Measurements from ENCODE around the gene STUM.

STUM gene

GRCh38 chr1:226578946-226579578, 30.5 kb downstream of the STUM start:
- DNase-seq, result no peak
- H3K27me3 ChIP-seq (replicated peaks; ENCODE audit: control insufficient read depth, insufficient read depth, low read length, poor library complexity, severe bottlenecking), result no peaks in the 10 kb centered on the region

GRCh38 chr1:226579781-226580323, 31.3 kb downstream of the STUM start:
- H3K9me3 ChIP-seq (ENCODE audit: control insufficient read depth, low read length), result no peaks in the 10 kb centered on the region
- no peaks in the 10 kb centered on the region for H3K4me1 ChIP-seq (ENCODE audit: control insufficient read depth, insufficient read depth, low read length, poor library complexity, severe bottlenecking)
- no peaks in the 10 kb centered on the region for H3K27me3 ChIP-seq (replicated peaks; ENCODE audit: control insufficient read depth, insufficient read depth, low read length, poor library complexity, severe bottlenecking)

More at GRCh38 chr1:226578946-226579578, 30.5 kb downstream of the STUM start:
- H3K4me1 ChIP-seq (ENCODE audit: control insufficient read depth, insufficient read depth, low read length, poor library complexity, severe bottlenecking), result no peaks in the 10 kb centered on the region
- no peak overlapping the region for H3K27ac ChIP-seq (ENCODE audit: insufficient read depth, low read length, poor library complexity, severe bottlenecking)
- H3K4me3 ChIP-seq (ENCODE audit: insufficient read depth, low read depth, low read length, poor library complexity, severe bottlenecking), result no peak overlapping the region
- no peaks in the 10 kb centered on the region for H3K36me3 ChIP-seq (ENCODE audit: control insufficient read depth, insufficient read depth, low read length)
- H3K9me3 ChIP-seq (ENCODE audit: control insufficient read depth, low read length), result no peaks in the 10 kb centered on the region

GRCh38 chr1:226580625-226581270, 32.2 kb downstream of the STUM start:
- Histone ChIP-seq H3K27ac (ENCODE audit: insufficient read depth, low read length, poor library complexity, severe bottlenecking) (no peak overlapping the region), H3K36me3 (ENCODE audit: control insufficient read depth, insufficient read depth, low read length) (no peaks in the 10 kb centered on the region), H3K27me3 (replicated peaks; ENCODE audit: control insufficient read depth, insufficient read depth, low read length, poor library complexity, severe bottlenecking) (no peaks in the 10 kb centered on the region), H3K4me1 (ENCODE audit: control insufficient read depth, insufficient read depth, low read length, poor library complexity, severe bottlenecking) (no peaks in the 10 kb centered on the region), H3K4me3 (ENCODE audit: insufficient read depth, low read depth, low read length, poor library complexity, severe bottlenecking) (no peak overlapping the region), H3K9me3 (ENCODE audit: control insufficient read depth, low read length) (no peaks in the 10 kb centered on the region)
- no peak for DNase-seq

More at GRCh38 chr1:226579781-226580323, 31.3 kb downstream of the STUM start:
- no peaks in the 10 kb centered on the region for H3K36me3 ChIP-seq (ENCODE audit: control insufficient read depth, insufficient read depth, low read length)
- DNase-seq, result no peak
- no peak overlapping the region for H3K4me3 ChIP-seq (ENCODE audit: insufficient read depth, low read depth, low read length, poor library complexity, severe bottlenecking)
- H3K27ac ChIP-seq (ENCODE audit: insufficient read depth, low read length, poor library complexity, severe bottlenecking), result no peak overlapping the region

GRCh38 chr1:226581650-226582330, 33.2 kb downstream of the STUM start:
- Histone ChIP-seq H3K4me1 (ENCODE audit: control insufficient read depth, insufficient read depth, low read length, poor library complexity, severe bottlenecking) (no peaks in the 10 kb centered on the region), H3K27me3 (replicated peaks; ENCODE audit: control insufficient read depth, insufficient read depth, low read length, poor library complexity, severe bottlenecking) (no peaks in the 10 kb centered on the region), H3K27ac (ENCODE audit: insufficient read depth, low read length, poor library complexity, severe bottlenecking) (no peak overlapping the region), H3K36me3 (ENCODE audit: control insufficient read depth, insufficient read depth, low read length) (no peaks in the 10 kb centered on the region), H3K9me3 (ENCODE audit: control insufficient read depth, low read length) (no peaks in the 10 kb centered on the region), H3K4me3 (ENCODE audit: insufficient read depth, low read depth, low read length, poor library complexity, severe bottlenecking) (no peak overlapping the region)
- no peak for DNase-seq

GRCh38 chr1:226582966-226583365, 34.4 kb downstream of the STUM start:
- Histone ChIP-seq H3K27me3 (replicated peaks; ENCODE audit: control insufficient read depth, insufficient read depth, low read length, poor library complexity, severe bottlenecking) (no peaks in the 10 kb centered on the region), H3K4me3 (ENCODE audit: insufficient read depth, low read depth, low read length, poor library complexity, severe bottlenecking) (no peak overlapping the region), H3K9me3 (ENCODE audit: control insufficient read depth, low read length) (no peaks in the 10 kb centered on the region), H3K36me3 (ENCODE audit: control insufficient read depth, insufficient read depth, low read length) (no peaks in the 10 kb centered on the region), H3K27ac (ENCODE audit: insufficient read depth, low read length, poor library complexity, severe bottlenecking) (no peak overlapping the region), H3K4me1 (ENCODE audit: control insufficient read depth, insufficient read depth, low read length, poor library complexity, severe bottlenecking) (no peaks in the 10 kb centered on the region)
- no peak for DNase-seq

- no peak for DNase-seq
Observed at GRCh38 chr1:226584164-226584563, 35.6 kb downstream of the STUM start.

GRCh38 chr1:226586116-226586515, 37.6 kb downstream of the STUM start:
- no peaks in the 10 kb centered on the region for H3K4me1 ChIP-seq (ENCODE audit: control insufficient read depth, insufficient read depth, low read length, poor library complexity, severe bottlenecking)
- H3K9me3 ChIP-seq (ENCODE audit: control insufficient read depth, low read length), result no peaks in the 10 kb centered on the region
- H3K27me3 ChIP-seq (replicated peaks; ENCODE audit: control insufficient read depth, insufficient read depth, low read length, poor library complexity, severe bottlenecking), result no peaks in the 10 kb centered on the region
- DNase-seq, result no peak
- no peak overlapping the region for H3K4me3 ChIP-seq (ENCODE audit: insufficient read depth, low read depth, low read length, poor library complexity, severe bottlenecking)
- no peak overlapping the region for H3K27ac ChIP-seq (ENCODE audit: insufficient read depth, low read length, poor library complexity, severe bottlenecking)
- H3K36me3 ChIP-seq (ENCODE audit: control insufficient read depth, insufficient read depth, low read length), result no peaks in the 10 kb centered on the region

More at GRCh38 chr1:226584164-226584563, 35.6 kb downstream of the STUM start:
- Histone ChIP-seq H3K27me3 (replicated peaks; ENCODE audit: control insufficient read depth, insufficient read depth, low read length, poor library complexity, severe bottlenecking) (no peaks in the 10 kb centered on the region), H3K27ac (ENCODE audit: insufficient read depth, low read length, poor library complexity, severe bottlenecking) (no peak overlapping the region), H3K9me3 (ENCODE audit: control insufficient read depth, low read length) (no peaks in the 10 kb centered on the region), H3K4me3 (ENCODE audit: insufficient read depth, low read depth, low read length, poor library complexity, severe bottlenecking) (no peak overlapping the region), H3K36me3 (ENCODE audit: control insufficient read depth, insufficient read depth, low read length) (no peaks in the 10 kb centered on the region), H3K4me1 (ENCODE audit: control insufficient read depth, insufficient read depth, low read length, poor library complexity, severe bottlenecking) (no peaks in the 10 kb centered on the region)

GRCh38 chr1:226586650-226587422, 38.3 kb downstream of the STUM start:
- Histone ChIP-seq H3K9me3 (ENCODE audit: control insufficient read depth, low read length) (no peaks in the 10 kb centered on the region), H3K27me3 (replicated peaks; ENCODE audit: control insufficient read depth, insufficient read depth, low read length, poor library complexity, severe bottlenecking) (no peaks in the 10 kb centered on the region), H3K36me3 (ENCODE audit: control insufficient read depth, insufficient read depth, low read length) (no peaks in the 10 kb centered on the region), H3K4me1 (ENCODE audit: control insufficient read depth, insufficient read depth, low read length, poor library complexity, severe bottlenecking) (no peaks in the 10 kb centered on the region), H3K27ac (ENCODE audit: insufficient read depth, low read length, poor library complexity, severe bottlenecking) (no peak overlapping the region), H3K4me3 (ENCODE audit: insufficient read depth, low read depth, low read length, poor library complexity, severe bottlenecking) (no peak overlapping the region)
- DNase-seq, result no peak

GRCh38 chr1:226588484-226588883, 39.9 kb downstream of the STUM start:
- Histone ChIP-seq H3K9me3 (ENCODE audit: control insufficient read depth, low read length) (no peaks in the 10 kb centered on the region), H3K27me3 (replicated peaks; ENCODE audit: control insufficient read depth, insufficient read depth, low read length, poor library complexity, severe bottlenecking) (no peaks in the 10 kb centered on the region), H3K4me3 (ENCODE audit: insufficient read depth, low read depth, low read length, poor library complexity, severe bottlenecking) (no peak overlapping the region), H3K27ac (ENCODE audit: insufficient read depth, low read length, poor library complexity, severe bottlenecking) (no peak overlapping the region), H3K4me1 (ENCODE audit: control insufficient read depth, insufficient read depth, low read length, poor library complexity, severe bottlenecking) (no peaks in the 10 kb centered on the region), H3K36me3 (ENCODE audit: control insufficient read depth, insufficient read depth, low read length) (no peaks in the 10 kb centered on the region)
- DNase-seq, result no peak
